NT2/D1 (cell line): ENCODE data around the gene PLEKHJ1.

Experiments
- SUZ12 ChIP-seq: IDR thresholded peaks from 2 replicates; pipeline ENCODE4 v1.6.1; 2011; ENCODE audit not compliant: insufficient read length, insufficient read depth; ENCODE audit errors: extremely low read depth
- ZNF274 ChIP-seq: IDR thresholded peaks from 2 replicates; pipeline ENCODE4 v1.6.1; 2011; ENCODE audit warnings: mild to moderate bottlenecking, low read depth, low read length

- TF ChIP-seq ZNF274: no peak
- TF ChIP-seq SUZ12: no peak
Observed at GRCh38 chr19:2252797-2253105, 16.6 kb upstream of the PLEKHJ1 start.
